Gastrocnemius medialis (tissue), 4 donors: ENCODE data around the gene MSI2.

Experiments
- POLR2A ChIP-seq, 2 donors: fragments of 450-650 bp; IDR thresholded peaks; one replicate each; pipeline ENCODE4 v1.6.1; 2017; ENCODE audit warnings: antibody characterized with exemption in 2 of 2, mild to moderate bottlenecking in 2 of 2, moderate library complexity in 2 of 2
- TF ChIP-seq, protein P1 (sequence below), 5 experiments: fragments of 450-650 bp in 3 of 5; fragments of 200-600 bp in 2 of 5; sonication (generic) in 2 of 5; IDR thresholded peaks in 4 of 5; conservative IDR thresholded peaks in 1 of 5; 1 replicate in 4 of 5; 2 replicates in 1 of 5; pipeline ENCODE4 v1.5.1; 2016 to 2019; ENCODE audit warnings: antibody characterized with exemption in 5 of 5, mild to moderate bottlenecking in 3 of 5, moderate library complexity in 3 of 5

DNA sequence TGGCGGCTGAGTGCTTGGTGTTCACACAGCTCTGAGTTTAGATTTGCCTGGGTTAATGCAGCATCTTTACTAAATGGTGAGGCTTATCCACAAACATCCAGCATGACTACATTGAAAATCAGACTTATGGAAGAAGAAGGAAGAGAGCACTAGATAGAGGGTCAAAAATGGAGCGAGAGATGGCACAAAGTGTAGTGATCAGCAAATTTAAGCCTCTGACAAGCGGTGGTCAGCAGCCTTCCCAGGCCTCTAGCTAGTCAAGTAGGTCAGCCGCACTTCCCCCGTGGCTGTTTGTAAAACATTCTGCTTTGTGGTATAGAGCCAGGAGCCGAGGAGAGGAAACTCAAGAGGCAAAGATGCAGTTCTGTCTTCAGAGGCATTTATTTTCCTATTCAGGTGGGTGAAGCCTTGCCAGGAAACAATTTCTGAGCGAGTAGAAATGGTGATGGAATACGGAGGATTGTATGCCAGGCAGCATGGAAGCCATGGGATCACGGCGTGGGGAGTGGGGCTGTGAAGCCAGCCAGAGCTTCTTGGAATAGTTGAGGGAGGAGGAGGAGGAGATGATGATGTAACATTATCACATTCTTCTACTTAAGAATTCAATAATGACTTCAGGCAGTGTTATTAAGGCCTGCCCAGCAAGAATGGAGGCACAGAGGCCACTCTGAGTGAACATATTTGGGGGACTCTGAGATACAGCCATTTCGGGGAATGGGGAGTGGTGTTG is 118.9 kb downstream of the MSI2 start:
- TF ChIP-seq, protein P1, sequence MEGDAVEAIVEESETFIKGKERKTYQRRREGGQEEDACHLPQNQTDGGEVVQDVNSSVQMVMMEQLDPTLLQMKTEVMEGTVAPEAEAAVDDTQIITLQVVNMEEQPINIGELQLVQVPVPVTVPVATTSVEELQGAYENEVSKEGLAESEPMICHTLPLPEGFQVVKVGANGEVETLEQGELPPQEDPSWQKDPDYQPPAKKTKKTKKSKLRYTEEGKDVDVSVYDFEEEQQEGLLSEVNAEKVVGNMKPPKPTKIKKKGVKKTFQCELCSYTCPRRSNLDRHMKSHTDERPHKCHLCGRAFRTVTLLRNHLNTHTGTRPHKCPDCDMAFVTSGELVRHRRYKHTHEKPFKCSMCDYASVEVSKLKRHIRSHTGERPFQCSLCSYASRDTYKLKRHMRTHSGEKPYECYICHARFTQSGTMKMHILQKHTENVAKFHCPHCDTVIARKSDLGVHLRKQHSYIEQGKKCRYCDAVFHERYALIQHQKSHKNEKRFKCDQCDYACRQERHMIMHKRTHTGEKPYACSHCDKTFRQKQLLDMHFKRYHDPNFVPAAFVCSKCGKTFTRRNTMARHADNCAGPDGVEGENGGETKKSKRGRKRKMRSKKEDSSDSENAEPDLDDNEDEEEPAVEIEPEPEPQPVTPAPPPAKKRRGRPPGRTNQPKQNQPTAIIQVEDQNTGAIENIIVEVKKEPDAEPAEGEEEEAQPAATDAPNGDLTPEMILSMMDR (IDR thresholded peaks at IDR 0.05 in 4 of 5, conservative IDR thresholded peaks at IDR 0.05 in 1 of 5), result no peak
- no peak for TF ChIP-seq POLR2A (IDR thresholded peaks at IDR 0.05)
